Mesendoderm (in vitro differentiated cells): ENCODE data around the gene PTPRS.

ENCODE experiments used
- DNase-seq: peaks from one replicate; pipeline ENCODE4 v3.0.0; 2013
- H2AK5ac ChIP-seq: 2 replicates; pipeline ENCODE4 v1.6.1; 2013; ENCODE audit warnings: low read length, inconsistent platforms
- H2BK120ac ChIP-seq: 2 replicates; pipeline ENCODE4 v1.6.1; 2013; ENCODE audit warnings: low read depth, mild to moderate bottlenecking, low read length, moderate library complexity, mixed read lengths
- H2BK15ac ChIP-seq: replicated peaks from 2 replicates; pipeline ENCODE4 v1.6.1; 2013; ENCODE audit warnings: low read depth, mild to moderate bottlenecking, moderate library complexity
- H2BK5ac ChIP-seq: 2 replicates; pipeline ENCODE4 v1.6.1; 2013; ENCODE audit warnings: low read length, inconsistent platforms
- H3K18ac ChIP-seq: 2 replicates; pipeline ENCODE4 v1.6.1; 2013; ENCODE audit warnings: mild to moderate bottlenecking, low read length, mixed read lengths
- H3K23ac ChIP-seq: one replicate; pipeline ENCODE4 v1.6.1; 2013; ENCODE audit warnings: low read length
- H3K27ac ChIP-seq: 2 replicates; pipeline ENCODE4 v1.5.1; 2013; ENCODE audit warnings: low read depth, mild to moderate bottlenecking, inconsistent platforms, low read length, moderate library complexity
- H3K27me3 ChIP-seq: 2 replicates; pipeline ENCODE4 v1.6.1; 2013; ENCODE audit warnings: low read length, control low read depth, mild to moderate bottlenecking, inconsistent platforms; ENCODE audit not compliant: insufficient read depth, poor library complexity
- H3K36me3 ChIP-seq: 2 replicates; pipeline ENCODE4 v1.6.1; 2013; ENCODE audit warnings: low read length, inconsistent platforms; ENCODE audit not compliant: control insufficient read depth, insufficient read depth
- H3K4ac ChIP-seq: one replicate; pipeline ENCODE4 v1.6.1; 2013; ENCODE audit warnings: low read depth, mild to moderate bottlenecking, low read length, moderate library complexity
- H3K4me1 ChIP-seq: 2 replicates; pipeline ENCODE4 v1.6.1; 2013; ENCODE audit warnings: low read depth, low read length, inconsistent platforms; ENCODE audit not compliant: control insufficient read depth
- H3K4me2 ChIP-seq: 2 replicates; pipeline ENCODE4 v1.6.1; 2013; ENCODE audit warnings: low read length
- H3K4me3 ChIP-seq: 2 replicates; pipeline ENCODE4 v1.5.1; 2013; ENCODE audit warnings: mild to moderate bottlenecking, low read length
- H3K56ac ChIP-seq: one replicate; pipeline ENCODE4 v1.6.1; 2013; ENCODE audit warnings: low read length
- H3K79me1 ChIP-seq: 2 replicates; pipeline ENCODE4 v1.6.1; 2013; ENCODE audit warnings: low read length, inconsistent platforms
- H3K79me2 ChIP-seq: 2 replicates; pipeline ENCODE4 v1.6.1; 2013; ENCODE audit warnings: mild to moderate bottlenecking, low read length; ENCODE audit not compliant: control insufficient read depth, insufficient read depth
- H3K9ac ChIP-seq: 2 replicates; pipeline ENCODE4 v1.6.1; 2013; ENCODE audit warnings: low read length, inconsistent platforms
- H4K5ac ChIP-seq: one replicate; pipeline ENCODE4 v1.6.1; 2013; ENCODE audit warnings: low read length
- H4K8ac ChIP-seq: one replicate; pipeline ENCODE4 v1.6.1; 2013; ENCODE audit warnings: low read depth, mild to moderate bottlenecking, control low read depth, low read length, moderate library complexity
- WGBS: extraction: QIAGEN DNeasy Blood & Tissue Kit; methylation state at CpG from one replicate; pipeline ENCODE4 v1.1.7; 2013; ENCODE audit warnings: low lambda C conversion rate, missing lambda C conversion rate; ENCODE audit not compliant: insufficient coverage; ENCODE audit errors: extremely low coverage; 5-methylcytosine and 5-hydroxymethylcytosine counted together

The PTPRS gene

GRCh38 chr19:5326545-5326944 lies 14.1 kb downstream of the PTPRS start:
- Histone ChIP-seq H4K8ac (no peak overlapping the region), H3K4me2 (no peak overlapping the region), H3K4ac (no peak overlapping the region), H3K79me2 (peaks cover 11% of the 10 kb centered on the region), H3K27me3 (no peaks in the 10 kb centered on the region), H3K27ac (no peak overlapping the region), H3K36me3 (no peaks in the 10 kb centered on the region), H3K9ac (no peak overlapping the region), H3K56ac (no peak overlapping the region), H3K79me1 (peaks cover 16% of the 10 kb centered on the region), H3K18ac (no peak overlapping the region), H3K23ac (no peak overlapping the region), H4K5ac (no peak overlapping the region), H2BK15ac (no peak overlapping the region), H2BK5ac (no peak overlapping the region), H3K4me3 (no peak overlapping the region), H3K4me1 (no peaks in the 10 kb centered on the region), H2BK120ac (no peak overlapping the region), H2AK5ac (no peak overlapping the region)
- DNase-seq: no peak
- no CpG with 5 or more reads among the region's 9 CpGs for WGBS

- no peaks in the 10 kb centered on the region for H3K4me1 ChIP-seq
- H2BK5ac ChIP-seq: no peak overlapping the region
- peaks cover 15% of the 10 kb centered on the region for H3K79me1 ChIP-seq
- no peak overlapping the region for H2AK5ac ChIP-seq
- no peak for DNase-seq
- WGBS: no CpG with 5 or more reads among the region's 3 CpGs
- no peak overlapping the region for H3K4ac ChIP-seq
- no peak overlapping the region for H3K23ac ChIP-seq
- H3K18ac ChIP-seq: no peak overlapping the region
- no peak overlapping the region for H3K4me3 ChIP-seq
- no peak overlapping the region for H4K8ac ChIP-seq
- no peak overlapping the region for H3K9ac ChIP-seq
- H2BK15ac ChIP-seq: no peak overlapping the region
- H3K56ac ChIP-seq: no peak overlapping the region
- no peak overlapping the region for H3K27ac ChIP-seq
- no peak overlapping the region for H3K4me2 ChIP-seq
- H2BK120ac ChIP-seq: no peak overlapping the region
- no peaks in the 10 kb centered on the region for H3K27me3 ChIP-seq
- no peaks in the 10 kb centered on the region for H3K36me3 ChIP-seq
- no peak overlapping the region for H4K5ac ChIP-seq
- H3K79me2 ChIP-seq: peaks cover 7% of the 10 kb centered on the region
These were observed 15.7 kb downstream of the PTPRS start for GRCh38 chr19:5324947-5325346.

- no peak overlapping the region for H3K4me3 ChIP-seq
- no peak overlapping the region for H4K5ac ChIP-seq
- no peaks in the 10 kb centered on the region for H3K27me3 ChIP-seq
- no peak overlapping the region for H3K18ac ChIP-seq
- H3K79me2 ChIP-seq: peaks cover 7% of the 10 kb centered on the region
- no peak for DNase-seq
- no peak overlapping the region for H3K27ac ChIP-seq
- H2AK5ac ChIP-seq: no peak overlapping the region
- no peak overlapping the region for H3K9ac ChIP-seq
- no CpG with 5 or more reads among the region's 7 CpGs for WGBS
- H3K36me3 ChIP-seq: no peaks in the 10 kb centered on the region
- H3K23ac ChIP-seq: no peak overlapping the region
- no peak overlapping the region for H3K4ac ChIP-seq
- no peak overlapping the region for H3K56ac ChIP-seq
- H3K4me2 ChIP-seq: no peak overlapping the region
- peaks cover 13% of the 10 kb centered on the region for H3K79me1 ChIP-seq
- no peak overlapping the region for H2BK5ac ChIP-seq
- H3K4me1 ChIP-seq: no peaks in the 10 kb centered on the region
- no peak overlapping the region for H2BK15ac ChIP-seq
- no peak overlapping the region for H2BK120ac ChIP-seq
- H4K8ac ChIP-seq: no peak overlapping the region
These were observed 17.2 kb downstream of the PTPRS start for GRCh38 chr19:5323475-5323811.

- Histone ChIP-seq H4K8ac (no peak overlapping the region), H2BK15ac (no peak overlapping the region), H3K79me2 (peaks cover 7% of the 10 kb centered on the region), H3K23ac (no peak overlapping the region), H3K4ac (no peak overlapping the region), H2AK5ac (no peak overlapping the region), H3K56ac (no peak overlapping the region), H3K4me2 (no peak overlapping the region), H2BK5ac (no peak overlapping the region), H3K79me1 (peaks cover 13% of the 10 kb centered on the region), H3K27me3 (no peaks in the 10 kb centered on the region), H3K18ac (no peak overlapping the region), H3K9ac (no peak overlapping the region), H4K5ac (no peak overlapping the region), H3K27ac (no peak overlapping the region), H3K4me3 (no peak overlapping the region), H3K36me3 (no peaks in the 10 kb centered on the region), H3K4me1 (no peaks in the 10 kb centered on the region), H2BK120ac (no peak overlapping the region)
- no peak for DNase-seq
- WGBS: no CpG with 5 or more reads among the region's 34 CpGs
These were observed 18.5 kb downstream of the PTPRS start for GRCh38 chr19:5321851-5322681.

GRCh38 chr19:5321066-5321642 lies 19.5 kb downstream of the PTPRS start:
- H3K18ac ChIP-seq: no peak overlapping the region
- no peak overlapping the region for H2BK120ac ChIP-seq
- no peak overlapping the region for H4K8ac ChIP-seq
- DNase-seq: no peak
- H3K4me2 ChIP-seq: no peak overlapping the region
- no peak overlapping the region for H3K23ac ChIP-seq
- no peak overlapping the region for H4K5ac ChIP-seq
- H3K36me3 ChIP-seq: no peaks in the 10 kb centered on the region
- peaks cover 13% of the 10 kb centered on the region for H3K79me1 ChIP-seq
- no CpG with 5 or more reads among the region's 9 CpGs for WGBS
- H3K27ac ChIP-seq: no peak overlapping the region
- no peak overlapping the region for H3K4me3 ChIP-seq
- H3K79me2 ChIP-seq: peaks cover 7% of the 10 kb centered on the region
- no peaks in the 10 kb centered on the region for H3K27me3 ChIP-seq
- H3K4me1 ChIP-seq: no peaks in the 10 kb centered on the region
- H2AK5ac ChIP-seq: no peak overlapping the region
- no peak overlapping the region for H3K9ac ChIP-seq
- H2BK5ac ChIP-seq: no peak overlapping the region
- no peak overlapping the region for H2BK15ac ChIP-seq
- no peak overlapping the region for H3K4ac ChIP-seq
- H3K56ac ChIP-seq: no peak overlapping the region
